HT-29 (cell line): Measurements from ENCODE around the gene KRT33B. TPM values are rescaled to one million over a fixed set of nuclear protein-coding genes. Genes with fewer than 3 reads are reported as not detected.
"Not testable (repeated sequence)": the region's sequence is repeated elsewhere in the genome, so short reads cannot be mapped to it uniquely, and the experiment has no call there.

Experiments used
- DNase-seq: peaks from one replicate; pipeline ENCODE4 v3.0.0-alpha.2; 2015; ENCODE audit warnings: low spot score
- total RNA-seq: library from RNA; depleted of rRNA; stranded (reverse); fragments of >200 nt; shearing (Covaris generic); gene quantifications from 2 replicates; pipeline ENCODE4 v1.2.3, GENCODE V29; 2014

Gene KRT33B
- total RNA-seq, 1 experiment from 2014 or later, result not detected

GRCh38 chr17:41347869-41348760 is 21.5 kb downstream of the KRT33B start:
- no peak for DNase-seq

DNA sequence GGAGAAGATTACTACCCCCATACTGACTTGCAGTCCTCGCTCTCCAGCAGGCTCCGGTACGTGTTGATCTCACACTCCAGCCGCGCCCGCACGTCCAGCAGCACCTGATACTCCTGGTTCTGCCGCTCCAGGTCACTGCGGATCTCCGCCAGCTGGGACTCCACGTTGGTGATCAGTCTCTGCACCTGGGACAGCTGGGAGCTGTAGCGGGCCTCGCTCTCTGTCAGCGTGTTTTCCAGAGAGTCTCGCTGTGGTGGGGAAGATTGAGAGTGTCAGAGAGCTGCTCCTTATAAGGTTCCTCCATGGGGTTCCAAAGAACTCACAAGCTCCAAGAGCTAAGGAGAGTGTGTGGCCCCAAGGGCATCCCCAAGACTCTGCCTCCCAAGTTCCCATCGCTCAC is 23.2 kb downstream of the KRT33B start:
- not testable (repeated sequence) for DNase-seq

DNA sequence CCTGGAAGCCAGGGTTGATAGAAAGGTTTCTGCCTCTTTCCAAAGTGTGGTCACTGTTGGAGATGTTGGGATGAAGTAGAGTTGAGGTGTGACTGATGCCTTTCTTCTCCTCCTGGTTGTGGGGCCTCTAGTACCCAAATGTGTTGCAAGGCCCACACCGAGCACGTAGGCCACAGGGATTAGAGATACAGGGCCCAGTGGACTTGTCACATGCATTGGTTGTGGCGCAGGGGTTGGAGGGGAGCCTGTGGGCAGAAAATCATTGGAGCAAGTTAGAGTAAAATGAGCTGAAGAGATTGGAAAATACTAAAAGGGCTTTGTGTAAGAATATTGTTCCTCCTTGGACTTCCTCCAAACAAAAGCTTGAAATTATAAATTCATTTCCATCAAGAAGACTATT is 23.6 kb downstream of the KRT33B start:
- DNase-seq, result no peak

DNA sequence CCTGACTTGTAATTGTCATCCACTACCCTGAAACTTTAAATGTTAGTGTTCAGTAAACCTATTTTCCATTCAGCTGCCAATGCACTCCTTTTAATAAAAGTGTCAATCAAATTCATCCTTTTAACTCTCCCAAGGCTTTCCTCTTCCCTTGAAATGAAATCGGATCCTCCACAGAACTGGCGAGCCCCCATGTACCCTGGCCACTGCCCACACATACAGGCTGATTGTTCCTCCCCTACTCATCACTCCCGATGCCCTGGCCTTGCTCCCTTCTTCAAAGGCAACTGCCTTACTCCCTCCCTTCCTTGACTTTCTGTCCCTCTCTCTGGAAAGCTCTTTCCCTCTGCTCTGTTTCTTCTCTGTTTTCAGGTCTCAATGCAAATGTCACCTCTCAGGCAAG is 26.6 kb downstream of the KRT33B start:
- DNase-seq, result no peak

DNA sequence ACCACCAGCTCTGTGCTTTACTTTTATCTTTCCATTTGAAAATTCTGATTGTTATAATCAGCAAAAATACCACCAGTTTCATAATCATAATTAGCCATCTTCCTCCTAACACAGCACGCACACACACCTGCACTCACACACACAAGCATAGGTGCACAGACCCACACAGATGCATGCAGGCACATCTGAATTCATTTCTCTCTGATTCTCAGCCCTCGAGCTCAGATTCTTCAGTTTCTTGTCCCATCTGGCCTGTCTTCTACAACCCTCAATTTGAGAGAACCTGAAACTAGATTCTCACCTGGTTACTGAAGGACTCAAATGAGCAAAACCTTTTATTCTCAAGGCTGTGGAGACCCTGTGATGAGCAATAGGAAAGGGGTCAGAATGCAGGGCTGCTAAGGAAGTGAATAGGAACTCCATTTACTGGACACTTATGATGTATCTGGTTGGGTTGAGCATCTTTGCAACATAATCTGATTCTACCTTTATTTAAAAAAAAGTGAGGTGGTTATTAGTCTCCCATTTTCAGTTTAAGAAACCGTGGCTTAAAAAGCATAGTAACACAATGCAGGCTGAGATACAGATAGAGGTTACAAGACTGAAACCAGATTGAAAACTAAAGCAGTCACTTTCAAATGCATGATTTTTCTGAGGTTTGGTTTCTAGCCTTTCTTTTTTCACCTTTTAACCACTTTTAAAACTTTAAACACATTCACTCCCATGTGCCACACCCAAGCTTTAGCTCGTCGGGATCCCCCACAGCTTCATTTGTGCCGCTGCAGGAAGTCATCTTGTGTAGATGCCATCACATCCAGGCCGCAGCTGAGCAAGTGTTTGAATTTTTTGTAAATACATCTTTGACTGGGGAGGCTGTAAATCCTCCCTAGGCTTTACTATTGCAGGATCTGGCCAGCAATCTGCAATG is 28.4 kb downstream of the KRT33B start:
- DNase-seq, result no peak

DNA sequence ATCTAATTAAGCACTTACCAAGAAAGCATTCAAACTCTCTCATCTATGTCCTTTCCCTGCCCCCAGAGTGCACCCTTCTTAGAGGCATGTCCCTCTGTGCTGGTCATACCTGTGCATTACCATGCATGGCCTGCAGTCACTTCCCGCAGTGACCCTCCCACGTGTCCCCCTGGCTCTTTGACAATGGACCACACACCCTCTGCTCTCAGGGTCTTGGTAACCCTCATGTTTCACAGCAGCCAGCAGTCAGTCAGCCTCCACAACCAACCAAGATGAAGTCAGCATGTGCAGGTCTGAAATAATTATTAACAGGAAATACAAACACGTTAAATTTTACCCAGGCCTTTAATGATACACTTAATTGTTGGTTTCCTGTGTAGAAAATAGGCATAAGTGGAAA is 29.1 kb downstream of the KRT33B start:
- no peak for DNase-seq

DNA sequence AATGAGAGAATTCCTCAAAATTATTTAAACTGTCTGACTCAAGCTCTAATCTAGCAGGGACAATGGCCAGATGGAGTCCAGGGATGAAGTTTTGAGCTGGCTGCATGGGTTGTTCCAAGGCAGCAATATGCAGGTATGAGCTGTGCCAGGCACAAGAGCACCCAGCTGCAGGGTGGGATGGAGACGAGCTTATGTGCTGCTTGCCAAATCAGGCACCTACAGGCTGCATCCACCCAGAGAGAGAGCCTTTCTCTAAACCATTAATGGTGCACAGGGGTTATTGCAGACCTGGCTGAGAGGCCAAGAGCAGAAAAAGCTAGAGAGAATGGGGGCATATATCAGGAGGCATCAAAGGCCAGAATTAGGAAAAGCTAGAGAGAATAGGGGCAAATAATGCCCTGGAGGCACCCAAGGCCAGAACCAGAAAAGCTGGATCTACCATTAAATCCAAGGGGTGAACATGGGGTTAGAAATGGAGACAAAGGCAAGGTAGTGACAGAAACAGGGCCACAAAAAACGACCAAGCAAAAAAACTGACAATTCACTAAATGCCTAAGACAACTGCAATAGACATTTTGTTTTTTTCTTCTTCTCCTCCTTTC is 29.9 kb downstream of the KRT33B start:
- DNase-seq, result no peak

DNA sequence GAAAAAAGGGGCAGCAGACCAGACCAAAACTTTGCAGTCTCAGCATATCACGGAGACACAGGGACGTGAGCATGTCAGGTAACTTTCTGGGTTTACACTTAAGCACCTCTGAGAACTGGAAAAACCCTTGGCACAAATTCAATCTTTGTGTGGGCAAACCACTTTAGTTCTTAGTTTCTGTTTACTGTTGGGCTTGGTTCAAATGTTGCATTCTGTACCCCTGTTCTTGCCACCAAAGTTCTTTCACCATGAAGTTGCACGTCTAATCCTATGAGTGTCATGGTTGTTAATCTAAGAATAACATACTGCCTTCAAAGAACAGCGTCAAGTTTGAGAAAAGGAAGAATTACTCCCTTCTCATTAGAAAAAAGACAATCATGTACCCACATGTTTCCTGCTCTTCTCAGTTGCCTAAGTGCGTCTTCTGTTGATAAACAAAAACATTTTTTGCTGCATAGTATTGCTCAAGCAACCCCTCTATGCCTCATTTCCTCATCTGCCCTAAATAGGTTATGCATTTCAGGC is 30.6 kb downstream of the KRT33B start:
- DNase-seq, result no peak

GRCh38 chr17:41335747-41336146 is 33.9 kb downstream of the KRT33B start:
- no peak for DNase-seq

GRCh38 chr17:41334385-41335305 is 35.0 kb downstream of the KRT33B start:
- no peak for DNase-seq

GRCh38 chr17:41333836-41334235 is 35.8 kb downstream of the KRT33B start:
- no peak for DNase-seq

DNA sequence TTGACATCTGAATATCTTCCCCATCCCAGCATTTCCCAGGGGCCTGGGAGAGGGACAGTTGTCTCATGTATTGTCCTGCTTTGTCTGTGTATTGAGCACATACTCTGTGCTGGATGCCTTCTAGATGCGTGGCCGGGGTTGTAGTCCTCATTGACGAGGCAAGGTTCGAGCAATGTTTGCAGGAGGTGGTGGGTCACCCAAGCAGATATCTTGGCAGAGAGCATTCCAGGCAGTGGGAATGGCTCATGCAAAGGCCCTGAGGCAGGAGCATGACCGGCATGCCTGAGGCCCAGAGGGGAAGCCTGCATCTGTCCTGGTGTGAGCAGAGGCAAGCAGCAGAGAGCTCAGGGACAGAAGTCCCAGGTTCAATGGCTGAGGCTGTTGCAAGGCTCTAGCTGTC is 36.5 kb downstream of the KRT33B start:
- no peak for DNase-seq

DNA sequence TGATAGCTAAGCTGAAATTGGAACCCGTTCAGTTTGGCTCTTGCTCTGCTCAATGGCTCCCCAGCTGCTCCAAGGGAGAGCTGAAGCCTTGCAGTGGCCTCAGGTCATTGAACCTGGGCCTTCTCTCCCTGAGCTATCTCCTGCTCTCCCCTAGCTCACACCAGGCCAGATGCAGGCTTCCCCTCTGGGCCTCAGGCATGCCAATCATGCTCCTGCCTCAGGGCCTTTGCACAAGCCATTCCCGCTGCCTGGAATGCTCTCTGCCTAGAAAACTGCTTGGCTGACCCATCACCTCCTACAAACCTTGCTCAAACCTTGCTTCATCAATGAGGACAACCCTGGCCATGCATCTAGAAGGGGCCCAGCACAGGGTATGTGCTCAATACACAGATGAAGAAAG is 37.4 kb downstream of the KRT33B start:
- no peak for DNase-seq

- no peak for DNase-seq
Observed at GRCh38 chr17:41331606-41332005, 38.0 kb downstream of the KRT33B start.

GRCh38 chr17:41329279-41329948 is 40.2 kb downstream of the KRT33B start:
- DNase-seq, result peak; percentile 84

GRCh38 chr17:41328207-41328606 is 41.4 kb downstream of the KRT33B start:
- DNase-seq, result no peak

GRCh38 chr17:41327411-41328120 is 42.0 kb downstream of the KRT33B start:
- DNase-seq, result no peak

- no peak for DNase-seq
Observed at GRCh38 chr17:41326173-41327145, 43.2 kb downstream of the KRT33B start.
